SK-N-SH treated with all-trans-retinoic acid at 6 μM for 48 hours (cell line): ENCODE measurements around the gene CACNA2D3.

Source experiments
- ATAC-seq: fragments of 200-7000 bp; cut with Tn5 transposase; 3 replicates; pipeline ENCODE4 v1.9.1; 2020; ENCODE audit warnings: mild to moderate bottlenecking, moderate library complexity
- ARNTL ChIP-seq: fragments of 450-650 bp; formaldehyde crosslinking; IDR thresholded peaks from 2 replicates; pipeline ENCODE4 v1.5.0; 2020; ENCODE audit warnings: low read depth, mild to moderate bottlenecking, moderate library complexity, borderline replicate concordance
- CSDC2 ChIP-seq: fragments of 250-450 bp; sonication (Bioruptor Pico); IDR thresholded peaks from 2 replicates; pipeline ENCODE4 v1.5.0; 2020; ENCODE audit warnings: mild to moderate bottlenecking, moderate library complexity
- ESRRG ChIP-seq: fragments of 250-450 bp; sonication (Bioruptor Pico); IDR thresholded peaks from 2 replicates; pipeline ENCODE4 v1.6.1; 2021; ENCODE audit warnings: mild to moderate bottlenecking
- ISL1 ChIP-seq: fragments of 250-450 bp; sonication (Bioruptor Pico); IDR thresholded peaks from 2 replicates; pipeline ENCODE4 v2.1.2; 2022; ENCODE audit warnings: mild to moderate bottlenecking, moderate library complexity
- OSR1 ChIP-seq: fragments of 250-450 bp; sonication (Bioruptor Pico); IDR thresholded peaks from 2 replicates; pipeline ENCODE4 v1.8.0; 2022; ENCODE audit warnings: moderate library complexity, mild to moderate bottlenecking, inconsistent platforms
- PPARA ChIP-seq: fragments of 250-450 bp; sonication (Bioruptor Pico); IDR thresholded peaks from 2 replicates; pipeline ENCODE4 v1.5.0; 2020; ENCODE audit warnings: mild to moderate bottlenecking, borderline replicate concordance
- RARB ChIP-seq: fragments of 250-450 bp; sonication (Bioruptor Pico); IDR thresholded peaks from 2 replicates; pipeline ENCODE4 v1.8.0; 2021; ENCODE audit warnings: mild to moderate bottlenecking, moderate library complexity
- SNAI2 ChIP-seq: fragments of 250-450 bp; sonication (Bioruptor Pico); IDR thresholded peaks from 2 replicates; pipeline ENCODE4 v1.5.0; 2020; ENCODE audit warnings: mild to moderate bottlenecking, moderate library complexity
- TCF4 ChIP-seq: fragments of 250-450 bp; sonication (Bioruptor Pico); IDR thresholded peaks from 2 replicates; pipeline ENCODE4 v1.8.0; 2021; ENCODE audit warnings: mild to moderate bottlenecking, moderate library complexity, borderline replicate concordance
- ZC3H10 ChIP-seq: fragments of 250-450 bp; sonication (Bioruptor Pico); IDR thresholded peaks from 2 replicates; pipeline ENCODE4 v1.5.1; 2021; ENCODE audit warnings: mild to moderate bottlenecking, moderate library complexity
- ZFP3 ChIP-seq: fragments of 250-450 bp; sonication (Bioruptor Pico); IDR thresholded peaks from 2 replicates; pipeline ENCODE4 v1.5.0; 2020; ENCODE audit warnings: mild to moderate bottlenecking, moderate library complexity
- ZFP30 ChIP-seq: fragments of 450-650 bp; formaldehyde crosslinking; IDR thresholded peaks from 2 replicates; pipeline ENCODE4 v1.5.0; 2022; ENCODE audit warnings: mild to moderate bottlenecking, moderate library complexity
- ZNF565 ChIP-seq: fragments of 450-650 bp; formaldehyde crosslinking; conservative IDR thresholded peaks from 2 replicates; pipeline ENCODE4 v1.5.0; 2020; ENCODE audit warnings: low read depth, mild to moderate bottlenecking, moderate library complexity
- ZNF70 ChIP-seq: fragments of 450-650 bp; formaldehyde crosslinking; IDR thresholded peaks from 2 replicates; pipeline ENCODE4 v1.5.0; 2020; ENCODE audit warnings: mild to moderate bottlenecking, moderate library complexity
- ZNF8 ChIP-seq: fragments of 450-650 bp; formaldehyde crosslinking; IDR thresholded peaks from 2 replicates; pipeline ENCODE4 v1.5.0; 2020; ENCODE audit warnings: mild to moderate bottlenecking, moderate library complexity
- TF ChIP-seq, protein P1 (sequence below): fragments of 250-450 bp; sonication (Bioruptor Pico); IDR thresholded peaks from 2 replicates; pipeline ENCODE4 v1.8.0; 2021; ENCODE audit warnings: low read depth, mild to moderate bottlenecking, moderate library complexity, borderline replicate concordance
- TF ChIP-seq, protein P2 (sequence below): fragments of 250-450 bp; sonication (Bioruptor Pico); IDR thresholded peaks from 2 replicates; pipeline ENCODE4 v1.5.0; 2020; ENCODE audit warnings: mild to moderate bottlenecking, moderate library complexity
- TF ChIP-seq, protein P3 (sequence below): fragments of 250-450 bp; sonication (Bioruptor Pico); IDR thresholded peaks from 2 replicates; pipeline ENCODE4 v1.5.1; 2021; ENCODE audit warnings: mild to moderate bottlenecking, moderate library complexity
- TF ChIP-seq, protein P4 (sequence below): fragments of 250-450 bp; sonication (Bioruptor Pico); IDR thresholded peaks from 2 replicates; pipeline ENCODE4 v1.8.0; 2020; ENCODE audit warnings: mild to moderate bottlenecking, moderate library complexity, borderline replicate concordance
- TF ChIP-seq, protein P5 (sequence below): fragments of 250-450 bp; sonication (Bioruptor Pico); IDR thresholded peaks from 2 replicates; pipeline ENCODE4 v1.5.1; 2020; ENCODE audit warnings: low read depth, mild to moderate bottlenecking, moderate library complexity

CACNA2D3 gene

DNA sequence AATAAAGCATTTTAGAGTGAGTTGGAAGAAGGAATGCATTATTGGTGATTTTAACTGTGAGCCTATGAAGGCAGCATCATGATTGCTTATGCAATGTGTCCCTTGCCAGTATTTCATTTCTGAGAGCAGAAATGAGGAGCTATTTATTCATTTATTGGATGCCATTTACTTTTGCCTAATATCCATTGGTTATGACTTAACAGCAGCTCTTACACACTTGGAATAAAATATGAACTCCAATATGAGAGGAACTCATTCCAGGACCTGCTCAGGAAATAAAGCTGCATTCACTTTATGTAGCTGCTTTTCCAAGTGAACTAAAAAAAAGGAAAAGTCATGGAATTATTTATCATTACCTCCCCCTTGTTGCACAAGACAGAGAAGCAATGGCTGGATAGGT lies 525.4 kb downstream of the CACNA2D3 start:
- no peak for ATAC-seq
- TF ChIP-seq, protein P1, sequence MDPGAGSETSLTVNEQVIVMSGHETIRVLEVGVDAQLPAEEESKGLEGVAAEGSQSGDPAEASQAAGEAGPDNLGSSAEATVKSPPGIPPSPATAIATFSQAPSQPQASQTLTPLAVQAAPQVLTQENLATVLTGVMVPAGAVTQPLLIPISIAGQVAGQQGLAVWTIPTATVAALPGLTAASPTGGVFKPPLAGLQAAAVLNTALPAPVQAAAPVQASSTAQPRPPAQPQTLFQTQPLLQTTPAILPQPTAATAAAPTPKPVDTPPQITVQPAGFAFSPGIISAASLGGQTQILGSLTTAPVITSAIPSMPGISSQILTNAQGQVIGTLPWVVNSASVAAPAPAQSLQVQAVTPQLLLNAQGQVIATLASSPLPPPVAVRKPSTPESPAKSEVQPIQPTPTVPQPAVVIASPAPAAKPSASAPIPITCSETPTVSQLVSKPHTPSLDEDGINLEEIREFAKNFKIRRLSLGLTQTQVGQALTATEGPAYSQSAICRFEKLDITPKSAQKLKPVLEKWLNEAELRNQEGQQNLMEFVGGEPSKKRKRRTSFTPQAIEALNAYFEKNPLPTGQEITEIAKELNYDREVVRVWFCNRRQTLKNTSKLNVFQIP: no peak
- TF ChIP-seq ZNF70 (CRISPR knock-in tag) (no peak), ZNF565 (CRISPR knock-in tag) (no peak), CSDC2 (CRISPR knock-in tag) (no peak), TCF4 (CRISPR knock-in tag) (no peak), ESRRG (no peak), ZFP30 (no peak), ZFP3 (CRISPR knock-in tag) (no peak), ZNF8 (CRISPR knock-in tag) (no peak)

DNA sequence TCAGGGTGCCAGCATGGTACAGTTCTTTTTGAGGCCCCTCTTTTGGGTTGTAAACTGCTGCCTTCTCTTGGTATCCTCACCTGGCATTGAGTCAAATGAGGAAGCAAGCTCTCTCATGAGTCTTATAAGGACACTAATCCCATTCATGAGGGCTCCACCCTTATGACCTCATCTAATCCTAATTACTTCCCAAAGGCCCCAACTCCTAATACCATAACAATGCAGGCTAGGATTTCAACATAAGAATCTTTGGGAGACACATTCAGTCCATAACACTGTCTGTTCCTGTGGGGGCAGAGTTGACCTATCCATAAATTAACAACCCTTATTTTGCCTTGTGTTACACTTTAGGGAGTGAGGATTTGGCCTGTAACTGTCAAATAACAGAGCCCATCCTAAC lies 527.2 kb downstream of the CACNA2D3 start:
- TF ChIP-seq TCF4 (CRISPR knock-in tag): no peak
- TF ChIP-seq CSDC2 (CRISPR knock-in tag): no peak
- TF ChIP-seq ZC3H10: no peak
- TF ChIP-seq, protein P2, sequence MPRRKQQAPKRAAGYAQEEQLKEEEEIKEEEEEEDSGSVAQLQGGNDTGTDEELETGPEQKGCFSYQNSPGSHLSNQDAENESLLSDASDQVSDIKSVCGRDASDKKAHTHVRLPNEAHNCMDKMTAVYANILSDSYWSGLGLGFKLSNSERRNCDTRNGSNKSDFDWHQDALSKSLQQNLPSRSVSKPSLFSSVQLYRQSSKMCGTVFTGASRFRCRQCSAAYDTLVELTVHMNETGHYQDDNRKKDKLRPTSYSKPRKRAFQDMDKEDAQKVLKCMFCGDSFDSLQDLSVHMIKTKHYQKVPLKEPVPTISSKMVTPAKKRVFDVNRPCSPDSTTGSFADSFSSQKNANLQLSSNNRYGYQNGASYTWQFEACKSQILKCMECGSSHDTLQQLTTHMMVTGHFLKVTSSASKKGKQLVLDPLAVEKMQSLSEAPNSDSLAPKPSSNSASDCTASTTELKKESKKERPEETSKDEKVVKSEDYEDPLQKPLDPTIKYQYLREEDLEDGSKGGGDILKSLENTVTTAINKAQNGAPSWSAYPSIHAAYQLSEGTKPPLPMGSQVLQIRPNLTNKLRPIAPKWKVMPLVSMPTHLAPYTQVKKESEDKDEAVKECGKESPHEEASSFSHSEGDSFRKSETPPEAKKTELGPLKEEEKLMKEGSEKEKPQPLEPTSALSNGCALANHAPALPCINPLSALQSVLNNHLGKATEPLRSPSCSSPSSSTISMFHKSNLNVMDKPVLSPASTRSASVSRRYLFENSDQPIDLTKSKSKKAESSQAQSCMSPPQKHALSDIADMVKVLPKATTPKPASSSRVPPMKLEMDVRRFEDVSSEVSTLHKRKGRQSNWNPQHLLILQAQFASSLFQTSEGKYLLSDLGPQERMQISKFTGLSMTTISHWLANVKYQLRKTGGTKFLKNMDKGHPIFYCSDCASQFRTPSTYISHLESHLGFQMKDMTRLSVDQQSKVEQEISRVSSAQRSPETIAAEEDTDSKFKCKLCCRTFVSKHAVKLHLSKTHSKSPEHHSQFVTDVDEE (CRISPR knock-in tag): no peak
- TF ChIP-seq ZFP30: no peak
- no peak for TF ChIP-seq ISL1 (CRISPR knock-in tag)
- no peak for TF ChIP-seq SNAI2 (CRISPR knock-in tag)
- no peak for TF ChIP-seq ZNF8 (CRISPR knock-in tag)
- TF ChIP-seq, protein P3, sequence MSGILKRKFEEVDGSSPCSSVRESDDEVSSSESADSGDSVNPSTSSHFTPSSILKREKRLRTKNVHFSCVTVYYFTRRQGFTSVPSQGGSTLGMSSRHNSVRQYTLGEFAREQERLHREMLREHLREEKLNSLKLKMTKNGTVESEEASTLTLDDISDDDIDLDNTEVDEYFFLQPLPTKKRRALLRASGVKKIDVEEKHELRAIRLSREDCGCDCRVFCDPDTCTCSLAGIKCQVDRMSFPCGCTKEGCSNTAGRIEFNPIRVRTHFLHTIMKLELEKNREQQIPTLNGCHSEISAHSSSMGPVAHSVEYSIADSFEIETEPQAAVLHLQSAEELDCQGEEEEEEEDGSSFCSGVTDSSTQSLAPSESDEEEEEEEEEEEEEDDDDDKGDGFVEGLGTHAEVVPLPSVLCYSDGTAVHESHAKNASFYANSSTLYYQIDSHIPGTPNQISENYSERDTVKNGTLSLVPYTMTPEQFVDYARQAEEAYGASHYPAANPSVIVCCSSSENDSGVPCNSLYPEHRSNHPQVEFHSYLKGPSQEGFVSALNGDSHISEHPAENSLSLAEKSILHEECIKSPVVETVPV (CRISPR knock-in tag): no peak
- TF ChIP-seq ZNF70 (CRISPR knock-in tag): no peak
- TF ChIP-seq ARNTL (CRISPR knock-in tag): no peak
- no peak for TF ChIP-seq OSR1 (CRISPR knock-in tag)
- TF ChIP-seq, protein P1: no peak
- no peak for TF ChIP-seq ESRRG
- TF ChIP-seq ZFP3 (CRISPR knock-in tag): no peak
- TF ChIP-seq RARB (CRISPR knock-in tag): no peak
- TF ChIP-seq PPARA: no peak
- TF ChIP-seq ZNF565 (CRISPR knock-in tag): no peak
- TF ChIP-seq, protein P4, sequence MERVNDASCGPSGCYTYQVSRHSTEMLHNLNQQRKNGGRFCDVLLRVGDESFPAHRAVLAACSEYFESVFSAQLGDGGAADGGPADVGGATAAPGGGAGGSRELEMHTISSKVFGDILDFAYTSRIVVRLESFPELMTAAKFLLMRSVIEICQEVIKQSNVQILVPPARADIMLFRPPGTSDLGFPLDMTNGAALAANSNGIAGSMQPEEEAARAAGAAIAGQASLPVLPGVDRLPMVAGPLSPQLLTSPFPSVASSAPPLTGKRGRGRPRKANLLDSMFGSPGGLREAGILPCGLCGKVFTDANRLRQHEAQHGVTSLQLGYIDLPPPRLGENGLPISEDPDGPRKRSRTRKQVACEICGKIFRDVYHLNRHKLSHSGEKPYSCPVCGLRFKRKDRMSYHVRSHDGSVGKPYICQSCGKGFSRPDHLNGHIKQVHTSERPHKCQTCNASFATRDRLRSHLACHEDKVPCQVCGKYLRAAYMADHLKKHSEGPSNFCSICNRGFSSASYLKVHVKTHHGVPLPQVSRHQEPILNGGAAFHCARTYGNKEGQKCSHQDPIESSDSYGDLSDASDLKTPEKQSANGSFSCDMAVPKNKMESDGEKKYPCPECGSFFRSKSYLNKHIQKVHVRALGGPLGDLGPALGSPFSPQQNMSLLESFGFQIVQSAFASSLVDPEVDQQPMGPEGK (CRISPR knock-in tag): no peak
- TF ChIP-seq, protein P5, sequence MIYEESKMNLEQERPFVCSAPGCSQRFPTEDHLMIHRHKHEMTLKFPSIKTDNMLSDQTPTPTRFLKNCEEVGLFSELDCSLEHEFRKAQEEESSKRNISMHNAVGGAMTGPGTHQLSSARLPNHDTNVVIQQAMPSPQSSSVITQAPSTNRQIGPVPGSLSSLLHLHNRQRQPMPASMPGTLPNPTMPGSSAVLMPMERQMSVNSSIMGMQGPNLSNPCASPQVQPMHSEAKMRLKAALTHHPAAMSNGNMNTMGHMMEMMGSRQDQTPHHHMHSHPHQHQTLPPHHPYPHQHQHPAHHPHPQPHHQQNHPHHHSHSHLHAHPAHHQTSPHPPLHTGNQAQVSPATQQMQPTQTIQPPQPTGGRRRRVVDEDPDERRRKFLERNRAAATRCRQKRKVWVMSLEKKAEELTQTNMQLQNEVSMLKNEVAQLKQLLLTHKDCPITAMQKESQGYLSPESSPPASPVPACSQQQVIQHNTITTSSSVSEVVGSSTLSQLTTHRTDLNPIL (CRISPR knock-in tag): no peak
- ATAC-seq: no peak
